NCI-H1930 (cell line): ENCODE measurements around the gene ETF1.
"Not testable (repeated sequence)": the region's sequence is repeated elsewhere in the genome, so short reads cannot be mapped to it uniquely, and the experiment has no call there.

Experiments used
- DNase-seq, 2 experiments: peaks; one replicate each; lab custom pipeline; 2025; lab: John Stamatoyannopoulos, UW

ETF1 gene

DNA sequence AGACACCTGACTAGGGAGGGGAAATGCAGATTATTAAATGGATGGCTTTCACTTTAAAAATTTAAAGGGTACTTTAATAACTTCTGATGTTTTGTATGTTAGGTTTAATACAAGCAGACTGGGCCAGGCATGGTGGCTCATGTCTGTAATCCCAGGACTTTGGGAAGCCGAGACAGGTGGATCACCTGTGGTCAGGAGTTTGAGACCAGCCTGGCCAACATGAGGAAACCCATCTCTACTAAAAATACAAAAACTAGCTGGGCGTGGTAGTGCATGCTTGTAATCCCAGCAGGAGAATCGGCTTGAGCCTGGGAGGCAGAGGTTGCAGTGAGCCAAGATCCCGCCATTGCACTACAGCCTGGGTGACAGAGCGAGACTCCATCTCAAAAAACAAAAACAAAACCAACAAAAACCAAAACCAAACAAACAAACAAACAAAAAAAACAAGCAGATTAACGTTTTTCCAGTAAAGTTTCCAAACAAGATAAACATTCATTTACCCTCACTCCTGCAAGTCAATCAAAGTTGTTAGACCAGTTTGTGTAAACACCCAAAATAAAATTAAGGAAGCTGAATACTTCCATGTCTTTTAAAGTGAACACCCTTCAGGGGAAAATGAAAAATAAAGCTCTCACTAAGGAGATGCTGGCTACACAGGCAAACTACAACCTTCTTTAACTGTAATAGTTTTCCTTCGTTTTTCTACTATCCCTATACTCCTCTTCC, 14.1 kb downstream of the ETF1 start:
- no peak for DNase-seq

DNA sequence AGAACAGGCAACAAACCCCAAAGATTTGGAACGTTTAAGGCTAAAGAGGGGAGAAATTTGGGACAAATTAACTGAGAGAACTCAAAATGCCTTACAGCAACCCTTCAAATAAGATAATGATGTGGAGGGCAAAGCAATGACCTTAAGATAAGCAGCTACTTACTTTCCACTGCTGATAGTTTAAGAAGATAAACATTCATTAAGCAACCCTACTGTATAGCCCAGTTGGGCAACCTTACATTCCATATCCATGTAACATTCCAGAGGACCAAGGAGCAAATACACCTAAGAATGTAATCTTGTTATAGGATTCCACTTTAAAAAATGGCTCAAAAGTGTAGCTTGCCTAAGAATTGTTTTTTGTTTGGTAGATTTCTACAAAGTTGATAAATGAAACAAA, 14.8 kb downstream of the ETF1 start:
- DNase-seq: no peak

DNA sequence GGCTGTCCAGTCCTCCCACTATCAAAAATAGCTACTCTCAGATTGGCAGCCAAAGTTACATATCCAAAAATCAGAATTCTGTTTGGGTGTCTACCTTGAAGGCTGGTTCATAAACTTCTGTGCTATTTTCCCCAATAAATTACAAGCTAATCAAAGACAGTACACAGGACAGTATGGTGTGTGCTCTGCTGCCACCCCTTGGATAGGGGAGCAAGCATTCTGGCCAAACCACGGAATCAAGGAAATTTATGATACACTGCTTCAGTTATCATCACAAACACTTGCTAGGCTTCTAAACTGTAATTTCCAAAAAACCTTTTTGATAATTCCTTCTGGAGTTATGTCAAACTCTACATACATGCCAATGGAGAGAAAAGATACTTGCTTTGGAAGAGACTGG, 15.9 kb downstream of the ETF1 start:
- no peak for DNase-seq

DNA sequence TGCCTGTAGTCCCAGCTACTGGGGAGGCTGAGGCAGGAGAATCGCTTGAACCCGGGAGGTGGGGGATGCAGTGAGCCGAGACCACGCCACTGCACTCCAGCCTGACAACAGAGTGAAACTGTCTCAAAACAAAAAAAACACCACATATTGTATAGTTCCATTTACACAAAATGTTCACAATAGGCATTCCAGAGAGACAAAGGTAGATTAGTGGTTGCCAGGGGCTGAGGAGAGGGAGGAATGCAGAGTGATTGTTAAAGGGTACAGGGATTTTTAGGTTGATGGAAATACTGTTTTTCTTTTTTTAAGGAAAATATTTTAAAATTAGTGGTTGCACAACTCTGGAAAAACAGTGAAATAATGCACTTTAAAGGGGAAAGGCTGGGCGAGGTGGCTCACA, 19.6 kb downstream of the ETF1 start:
- no peak for DNase-seq

DNA sequence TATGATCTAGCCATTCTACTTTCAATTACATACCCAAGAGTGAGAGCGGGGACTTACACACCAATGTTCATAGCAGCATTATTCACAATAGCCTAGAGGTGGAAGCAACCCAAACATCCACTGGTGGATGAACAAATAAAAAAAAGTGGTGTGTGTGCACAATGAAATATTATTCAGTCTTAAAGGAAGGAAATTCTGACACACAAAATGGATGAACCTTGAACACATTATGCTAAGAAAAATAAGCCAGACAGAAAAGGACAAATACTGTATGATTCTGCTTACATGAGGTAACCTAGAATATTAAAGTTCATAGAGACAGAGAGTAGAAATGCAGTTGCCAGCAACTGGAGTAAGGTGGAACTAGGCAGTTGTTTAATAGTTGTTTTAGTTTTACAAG, 22.1 kb downstream of the ETF1 start:
- no peak for DNase-seq

DNA sequence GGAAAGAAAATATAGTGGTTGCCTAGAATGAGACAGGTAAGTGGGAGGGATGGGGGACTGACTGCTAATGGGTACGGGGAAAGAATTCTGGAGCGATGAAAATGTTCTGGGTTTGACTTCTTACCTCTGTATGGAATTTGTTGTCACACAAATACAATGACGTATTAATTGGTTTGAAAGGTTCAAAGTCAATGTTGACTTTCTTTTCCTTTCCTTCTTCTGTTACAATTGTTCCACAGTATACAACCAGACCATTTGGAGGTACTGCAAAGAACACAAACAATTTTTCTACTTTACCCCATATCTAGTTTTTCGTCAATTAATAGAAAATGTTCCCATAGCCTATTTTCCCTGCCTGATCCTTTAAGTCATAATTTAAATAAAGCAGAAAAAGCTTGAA, 25.6 kb downstream of the ETF1 start:
- DNase-seq: no peak

DNA sequence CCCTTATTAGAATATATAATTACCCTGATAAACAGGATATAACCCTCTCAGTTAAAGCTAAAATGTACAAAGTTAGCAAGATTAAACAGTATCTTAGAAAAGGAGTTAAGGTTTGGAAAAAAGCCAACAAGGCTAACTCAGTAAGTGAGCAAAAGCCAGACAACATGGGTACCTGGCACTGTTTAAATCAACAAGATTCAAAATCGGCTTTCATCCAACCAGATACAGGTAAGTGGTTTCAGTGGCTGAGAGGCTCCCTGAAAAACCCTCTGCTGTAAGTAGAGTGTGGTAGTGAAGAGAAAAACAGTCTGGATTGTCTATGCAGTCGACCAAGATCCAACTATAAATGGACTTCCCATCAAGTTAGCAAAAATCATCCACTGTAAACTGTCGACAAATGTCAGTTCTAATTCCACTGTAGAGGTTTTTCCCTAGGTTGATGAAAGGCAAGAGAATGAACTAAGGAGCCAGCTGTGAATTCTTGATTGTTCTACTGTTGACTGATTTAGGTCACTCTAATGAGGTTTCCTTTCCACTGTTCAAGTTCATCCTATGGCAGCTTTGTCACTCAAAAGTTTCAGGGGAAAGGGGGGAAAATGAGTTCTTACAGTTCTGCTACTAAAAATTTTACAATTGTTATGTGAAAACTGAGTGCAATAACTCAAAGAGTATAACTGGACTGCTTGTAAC, 27.3 kb downstream of the ETF1 start:
- DNase-seq: no peak

DNA sequence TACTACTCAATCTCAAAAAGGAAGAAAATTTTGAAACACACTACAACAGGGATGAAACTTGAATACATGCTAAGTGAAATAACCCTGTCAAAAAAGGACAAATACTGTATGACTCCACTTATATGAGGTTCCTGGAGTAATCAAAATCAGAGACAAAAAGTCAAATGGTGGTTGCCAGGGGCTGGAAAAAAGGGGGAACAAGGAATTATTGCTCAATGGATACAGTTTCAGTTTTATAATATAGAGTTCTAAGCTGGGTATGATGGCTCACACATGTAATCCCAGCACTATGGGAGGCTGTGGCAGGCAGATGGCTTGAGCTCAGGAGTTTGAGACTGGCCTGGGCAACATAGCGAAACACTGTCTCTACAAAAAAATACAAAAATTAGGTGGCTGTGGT, 29.0 kb downstream of the ETF1 start:
- no peak for DNase-seq

DNA sequence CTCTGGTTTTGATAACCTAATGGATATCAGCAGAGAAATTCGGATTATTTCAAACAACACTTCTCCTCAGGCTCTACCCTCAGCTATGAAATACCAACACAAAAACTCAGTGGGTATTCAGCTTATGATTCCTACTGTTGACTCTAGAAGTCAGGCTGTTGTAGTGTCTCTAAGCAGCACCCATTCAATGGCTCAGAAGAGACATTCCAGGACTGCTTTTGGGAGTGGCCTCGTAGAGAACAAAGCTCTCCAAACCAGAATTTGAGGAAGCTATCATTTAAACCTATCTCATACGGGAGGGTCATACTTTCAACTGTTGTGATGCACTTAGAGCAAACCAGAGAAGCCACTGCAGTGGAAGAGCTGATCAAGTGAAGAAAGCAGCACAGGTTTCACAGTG, 34.1 kb downstream of the ETF1 start:
- DNase-seq: no peak

DNA sequence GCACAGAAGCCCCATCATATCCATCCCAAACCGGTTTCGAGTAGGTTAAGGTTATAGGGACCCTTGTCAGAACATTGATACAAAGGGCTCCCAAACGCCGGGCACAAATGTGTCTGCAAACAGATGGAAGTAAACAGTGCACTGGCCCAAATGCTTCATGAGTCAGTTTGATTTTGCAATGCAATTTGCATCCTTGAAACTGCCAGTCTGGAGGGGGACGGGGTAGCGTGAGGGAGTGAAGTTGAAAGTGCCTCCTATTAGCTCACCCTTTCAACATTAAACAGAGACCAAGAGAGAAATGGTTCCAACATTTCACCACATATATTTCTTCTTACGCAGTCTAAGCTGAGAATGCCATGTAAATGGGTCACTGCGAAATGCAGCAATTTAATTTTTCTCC, 35.6 kb downstream of the ETF1 start:
- DNase-seq: not testable (repeated sequence)

DNA sequence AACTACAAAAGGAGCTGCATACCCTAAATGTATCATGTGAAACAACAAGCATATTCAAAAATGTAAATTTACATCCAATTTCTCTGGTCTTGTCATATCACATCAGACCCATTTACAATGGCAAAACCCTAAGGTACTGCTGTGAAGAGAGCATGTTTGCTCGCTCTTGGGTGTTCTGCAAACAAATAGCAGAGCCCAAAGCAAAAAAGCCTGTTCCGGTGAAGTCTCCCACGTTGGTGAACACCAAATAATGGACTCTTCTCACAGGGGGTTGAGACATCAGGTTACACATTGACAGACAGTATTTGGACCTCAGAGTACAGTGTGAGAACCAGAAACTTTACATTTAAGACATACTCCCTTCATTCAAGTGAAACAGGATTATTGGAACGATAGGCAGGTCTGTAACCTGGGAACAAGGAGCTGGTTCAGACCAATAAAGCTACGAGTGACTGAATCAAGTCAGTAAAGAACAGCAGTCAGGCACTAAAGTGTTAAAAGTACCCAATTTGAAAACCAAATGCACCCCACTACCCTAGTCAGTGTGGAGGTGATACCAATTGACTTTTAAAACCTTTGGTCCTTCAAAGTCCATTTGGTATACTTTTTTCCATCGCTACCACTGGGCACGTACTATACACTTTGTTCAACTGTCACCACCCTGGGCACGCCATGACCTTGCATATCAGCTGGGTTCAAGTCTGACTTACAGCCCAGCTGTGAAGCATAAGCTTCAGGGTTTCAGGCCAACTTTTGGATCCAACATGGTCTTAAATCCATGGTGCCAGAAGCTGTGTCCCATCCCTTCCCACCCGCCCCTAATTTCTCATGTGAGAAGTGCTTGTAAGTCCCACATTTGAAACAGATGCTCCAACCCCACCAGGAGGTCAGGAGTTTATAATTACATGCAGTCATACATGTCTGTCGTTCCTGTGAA, 36.4 kb downstream of the ETF1 start:
- no peak for DNase-seq

DNA sequence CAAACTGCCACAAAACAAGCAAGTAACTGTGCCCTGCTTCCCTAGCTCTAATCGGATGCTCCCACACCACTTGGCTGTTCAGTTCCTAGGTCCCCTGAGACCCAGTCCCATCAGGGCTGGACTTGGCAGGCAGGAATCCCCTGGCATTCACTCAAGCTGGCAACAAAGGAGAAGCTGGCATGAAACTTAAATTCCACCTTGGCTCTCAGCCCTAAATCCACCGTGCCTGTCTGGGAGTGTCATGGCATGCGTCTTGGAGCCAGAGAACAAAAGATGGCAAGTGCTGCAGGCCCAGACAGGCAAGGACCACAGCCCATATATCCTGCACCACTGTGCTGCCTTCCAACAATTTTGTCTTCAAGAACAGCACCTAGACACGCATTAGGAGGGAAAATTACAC, 38.2 kb downstream of the ETF1 start:
- no peak for DNase-seq

DNA sequence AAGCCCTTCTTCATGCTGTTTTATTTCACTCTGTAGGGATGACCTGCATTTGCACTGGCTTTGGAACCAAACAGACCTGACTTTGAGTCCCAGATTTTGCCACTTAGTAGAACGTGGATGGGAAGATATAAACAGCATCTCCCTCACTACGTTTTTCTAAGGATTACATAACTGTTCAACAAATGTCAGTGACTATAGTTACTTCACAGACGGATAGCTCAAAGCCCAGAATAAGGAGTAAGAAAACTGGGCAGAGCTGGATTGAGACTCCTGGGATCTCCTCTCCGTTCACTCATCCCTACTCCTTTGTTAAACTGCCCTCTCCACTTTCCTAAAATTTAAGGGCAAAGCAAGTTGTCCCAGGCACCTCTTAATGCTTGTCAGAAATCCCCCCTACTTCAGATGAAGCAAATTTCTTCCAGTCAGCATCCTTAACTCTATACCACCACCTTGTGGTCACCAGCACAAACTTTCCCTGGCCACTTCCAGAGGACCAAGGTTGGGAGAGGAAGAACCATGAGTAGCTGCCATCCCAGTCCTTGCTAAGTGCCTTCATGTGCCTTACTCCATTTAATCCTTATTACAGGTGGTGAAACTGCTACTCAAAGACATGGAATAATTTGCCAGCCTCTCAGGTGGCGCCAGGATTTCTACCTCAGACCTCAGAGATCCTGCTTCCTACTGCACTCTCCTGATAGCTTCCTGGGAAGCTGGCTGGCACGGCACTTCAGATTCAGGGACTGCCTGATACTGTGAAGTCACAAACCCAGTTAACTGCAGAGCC, 39.4 kb downstream of the ETF1 start:
- no peak for DNase-seq

DNA sequence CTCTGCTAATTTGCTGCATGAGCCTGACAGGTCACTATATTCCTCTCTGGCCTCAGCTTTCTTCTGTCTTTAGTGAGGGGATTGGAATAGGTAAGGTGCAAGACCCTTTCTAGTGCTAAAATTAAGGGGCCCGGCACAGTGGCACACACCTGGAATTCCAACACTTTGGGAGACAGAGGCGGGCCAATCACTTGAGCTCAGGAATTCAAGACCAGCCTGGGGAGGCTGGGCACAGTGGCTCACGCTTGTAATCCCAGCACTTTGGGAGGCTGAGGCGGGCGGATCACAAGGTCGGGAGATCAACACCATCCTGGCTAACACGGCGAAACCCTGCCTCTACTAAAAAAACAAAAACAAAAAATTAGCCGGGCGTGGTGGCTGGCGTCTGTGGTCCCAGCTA, 40.5 kb downstream of the ETF1 start:
- DNase-seq: no peak

DNA sequence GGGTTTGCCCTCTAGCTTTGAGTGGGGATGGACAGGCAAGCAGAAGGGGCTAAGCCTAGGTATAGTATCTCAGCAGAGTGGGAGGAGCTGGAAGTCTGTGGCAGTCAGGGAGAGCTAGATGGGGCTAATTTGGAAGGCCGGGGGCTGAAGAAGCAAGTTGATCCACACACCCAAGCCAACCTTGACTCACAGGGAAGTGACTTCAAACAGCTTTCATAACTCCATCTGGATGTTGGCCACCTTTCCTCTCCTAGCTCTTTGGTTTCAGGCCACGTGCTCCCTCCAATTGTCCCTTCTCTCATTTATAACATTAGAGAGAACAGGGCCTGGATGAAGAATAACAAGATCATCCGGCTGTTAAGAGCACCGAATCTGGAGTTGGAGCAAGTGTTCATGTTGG, 40.9 kb downstream of the ETF1 start:
- no peak for DNase-seq

DNA sequence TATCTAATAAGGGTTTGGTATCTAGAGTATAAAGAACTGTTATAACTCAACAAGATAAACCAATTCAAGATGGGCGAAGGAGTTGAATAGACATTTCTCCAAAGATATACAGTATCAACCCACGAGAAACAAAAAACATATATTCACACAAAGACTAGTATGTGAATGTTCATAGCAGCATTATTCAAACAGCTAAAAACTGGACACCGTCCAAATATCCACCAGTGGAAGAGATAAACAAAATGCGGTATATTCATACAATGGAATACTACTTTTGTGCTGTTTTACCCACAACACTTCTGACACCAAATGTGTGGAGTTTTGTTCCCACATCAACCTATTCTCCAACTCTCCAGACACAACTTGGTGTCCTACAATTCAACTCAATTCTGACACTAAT, 44.7 kb downstream of the ETF1 start:
- no peak for DNase-seq

DNA sequence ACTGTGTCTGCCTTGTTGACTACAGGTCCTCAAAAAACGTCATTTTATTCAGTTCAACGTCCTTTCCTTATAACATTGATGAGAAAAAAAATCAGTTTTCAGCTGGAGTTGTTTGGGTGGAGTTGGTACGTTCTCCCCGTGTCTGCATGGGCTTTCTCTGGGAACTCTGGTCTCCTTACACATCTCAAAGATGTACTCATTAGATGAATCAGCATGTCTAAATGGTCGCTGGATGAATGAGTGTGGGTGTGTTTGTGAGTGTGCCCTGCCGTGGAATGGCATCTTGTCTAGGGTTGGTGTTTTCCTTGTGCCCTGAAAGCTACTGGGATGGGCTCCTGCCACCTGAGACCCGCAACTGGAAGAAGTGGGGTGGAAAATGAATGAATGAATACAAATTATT, 47.7 kb downstream of the ETF1 start:
- no peak for DNase-seq

DNA sequence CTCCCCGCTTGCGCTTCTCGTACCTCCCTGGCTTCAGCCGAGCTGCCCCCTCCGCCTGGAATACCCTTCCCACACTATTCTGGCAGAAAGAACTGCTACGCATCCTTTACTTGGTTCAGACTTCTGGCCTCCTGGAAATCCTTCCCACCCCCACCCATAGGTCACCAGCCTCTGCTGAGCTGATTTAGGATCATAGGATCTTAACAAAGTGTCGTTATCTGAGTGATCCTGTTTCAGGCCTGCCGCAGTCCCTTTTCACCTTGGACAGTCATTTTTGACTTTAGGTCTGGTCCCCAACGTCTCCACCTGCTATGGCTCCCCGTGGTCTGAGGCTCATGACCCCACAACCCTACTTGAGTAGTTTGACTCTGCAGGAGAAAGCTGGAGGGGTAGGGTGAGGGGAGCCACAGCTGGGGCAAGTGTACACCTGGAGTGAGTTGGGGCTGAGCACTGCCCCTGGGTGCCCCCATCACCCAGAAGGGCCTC, 50.4 kb downstream of the ETF1 start:
- no peak for DNase-seq

DNA sequence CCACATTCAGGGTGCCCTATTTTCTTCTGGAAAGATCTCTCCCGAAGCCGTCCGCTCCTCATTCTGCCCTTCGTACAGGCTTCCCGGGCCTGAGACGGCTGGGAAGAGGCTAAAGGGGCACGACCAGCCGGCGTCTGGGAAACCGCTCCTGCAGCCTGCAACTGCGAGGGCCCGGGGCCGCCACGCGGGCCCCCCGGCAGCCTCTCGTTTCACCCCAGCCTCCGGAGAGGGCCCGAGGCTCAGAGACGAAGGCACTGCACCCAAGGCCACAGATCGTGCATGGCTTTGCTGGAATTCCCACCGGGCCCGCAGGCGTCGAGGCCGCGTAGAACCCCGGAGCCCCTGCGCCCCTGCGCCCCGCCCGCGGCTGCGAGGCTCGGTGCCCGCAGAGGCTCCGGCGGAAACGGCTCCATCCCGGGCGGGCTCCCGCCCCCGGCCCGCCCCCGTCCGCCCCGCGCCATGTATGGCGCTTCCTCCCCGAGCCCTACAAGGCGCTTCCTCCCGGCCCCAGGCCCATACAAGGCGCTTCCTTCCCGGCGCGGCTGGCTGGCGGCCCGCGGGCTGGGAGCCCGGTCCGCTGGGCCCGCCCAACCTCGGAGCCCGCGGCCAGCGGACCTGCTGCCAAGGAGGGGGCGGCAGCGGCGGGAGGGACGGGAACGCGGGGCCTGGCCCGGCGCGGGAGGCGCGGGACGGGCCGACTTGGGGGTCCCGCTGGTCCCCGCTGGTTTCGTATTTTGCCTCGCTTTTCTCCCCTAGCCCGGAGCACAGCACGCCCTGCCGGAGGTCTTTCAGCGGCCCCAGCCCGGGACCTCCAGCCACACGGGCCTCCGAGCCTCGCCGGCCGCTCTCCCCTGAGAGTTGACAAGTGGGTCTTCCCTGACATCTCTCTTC, 51.1 kb downstream of the ETF1 start:
- peak in 1 of 2 experiments; percentile 52 for DNase-seq

DNA sequence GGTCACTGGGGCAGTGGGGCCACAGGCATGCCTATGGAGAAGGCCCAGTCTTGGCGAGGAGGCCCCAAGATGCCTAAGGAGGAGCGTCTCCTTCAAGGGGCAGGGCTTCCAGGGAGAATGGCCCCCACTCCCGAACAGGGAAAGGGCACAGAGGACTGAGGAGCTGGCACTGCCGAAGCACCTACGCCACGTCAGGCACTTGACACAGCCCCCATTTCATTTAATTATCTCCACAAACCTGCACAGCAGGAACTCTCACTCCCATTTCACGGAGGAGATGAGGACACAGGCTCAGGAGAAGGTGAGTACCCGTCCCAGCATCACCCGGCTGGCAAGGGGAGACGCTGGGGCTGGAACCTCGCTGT, 51.8 kb downstream of the ETF1 start:
- DNase-seq: no peak
